Measurements from ENCODE around the gene PRKCD.

GRCh38 chr3:53188720-53189119 is 27.7 kb downstream of the PRKCD start:
- TF ChIP-seq CTCF (conservative IDR thresholded peaks at IDR 0.05; ENCODE audit: low read length) (no peak), EZH2phosphoT487 (IDR thresholded peaks at IDR 0.05; ENCODE audit: borderline replicate concordance) (no peak)

Measured in Loucy (cell line).